LNCAP (cell line): ENCODE results near the gene KRTAP19-6.

Experiments
- TF ChIP-seq, protein P1 (sequence below): fragments of 450-650 bp; IDR thresholded peaks from 2 replicates; pipeline ENCODE4 v1.5.1; 2017; ENCODE audit warnings: mild to moderate bottlenecking

KRTAP19-6 gene, protein sequence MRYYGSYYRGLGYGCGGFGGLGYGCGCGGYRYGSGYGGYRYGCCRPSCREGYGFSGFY

DNA sequence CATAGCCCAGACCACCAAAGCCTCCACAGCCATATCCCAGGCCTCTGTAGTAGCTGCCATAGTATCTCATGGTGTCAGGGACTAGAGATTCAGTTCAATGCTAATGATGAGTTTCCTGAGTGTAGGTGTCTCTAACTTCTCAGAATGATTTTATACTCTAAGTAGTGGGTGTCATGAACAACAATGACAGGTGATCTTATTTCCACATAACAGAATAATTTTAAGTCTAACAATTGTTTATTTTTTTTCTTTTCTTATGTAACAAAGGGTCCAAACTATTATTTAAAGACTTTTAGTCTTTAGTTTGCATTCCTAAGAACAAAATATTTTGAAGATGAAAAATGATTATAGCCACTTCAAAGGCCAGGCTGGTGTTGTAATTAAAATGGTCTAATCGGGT, at the start of gene KRTAP19-6:
KRTAP19-6 (minus strand) TSS at position 101 of the 400 bp plus-strand sequence; CDS start at position 70, 31 bp downstream.
- TF ChIP-seq, protein P1, sequence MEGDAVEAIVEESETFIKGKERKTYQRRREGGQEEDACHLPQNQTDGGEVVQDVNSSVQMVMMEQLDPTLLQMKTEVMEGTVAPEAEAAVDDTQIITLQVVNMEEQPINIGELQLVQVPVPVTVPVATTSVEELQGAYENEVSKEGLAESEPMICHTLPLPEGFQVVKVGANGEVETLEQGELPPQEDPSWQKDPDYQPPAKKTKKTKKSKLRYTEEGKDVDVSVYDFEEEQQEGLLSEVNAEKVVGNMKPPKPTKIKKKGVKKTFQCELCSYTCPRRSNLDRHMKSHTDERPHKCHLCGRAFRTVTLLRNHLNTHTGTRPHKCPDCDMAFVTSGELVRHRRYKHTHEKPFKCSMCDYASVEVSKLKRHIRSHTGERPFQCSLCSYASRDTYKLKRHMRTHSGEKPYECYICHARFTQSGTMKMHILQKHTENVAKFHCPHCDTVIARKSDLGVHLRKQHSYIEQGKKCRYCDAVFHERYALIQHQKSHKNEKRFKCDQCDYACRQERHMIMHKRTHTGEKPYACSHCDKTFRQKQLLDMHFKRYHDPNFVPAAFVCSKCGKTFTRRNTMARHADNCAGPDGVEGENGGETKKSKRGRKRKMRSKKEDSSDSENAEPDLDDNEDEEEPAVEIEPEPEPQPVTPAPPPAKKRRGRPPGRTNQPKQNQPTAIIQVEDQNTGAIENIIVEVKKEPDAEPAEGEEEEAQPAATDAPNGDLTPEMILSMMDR: no peak

DNA sequence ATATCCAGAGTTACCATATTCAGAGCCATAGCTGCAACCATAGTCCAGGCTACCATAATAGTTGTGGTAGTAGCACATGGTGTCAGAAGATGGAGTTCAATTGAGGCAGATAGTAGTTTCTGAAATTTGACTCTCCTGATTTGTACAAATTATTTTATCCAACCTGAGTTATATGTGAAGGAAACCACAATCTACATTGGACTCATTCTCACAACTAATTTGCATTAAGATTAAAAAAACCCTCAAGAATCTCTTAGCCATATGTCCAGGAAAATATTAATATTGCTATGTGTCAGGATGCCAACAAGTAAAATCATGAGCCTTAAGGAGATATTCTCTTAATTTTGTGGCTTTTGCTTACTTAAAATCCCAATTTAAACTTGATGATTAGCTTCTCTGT, 48.6 kb upstream of the KRTAP19-6 start, which contains the start of gene KRTAP22-2:
KRTAP22-2 (minus strand) TSS at position 101 of the 400 bp plus-strand sequence.
- TF ChIP-seq, protein P1: no peak

DNA sequence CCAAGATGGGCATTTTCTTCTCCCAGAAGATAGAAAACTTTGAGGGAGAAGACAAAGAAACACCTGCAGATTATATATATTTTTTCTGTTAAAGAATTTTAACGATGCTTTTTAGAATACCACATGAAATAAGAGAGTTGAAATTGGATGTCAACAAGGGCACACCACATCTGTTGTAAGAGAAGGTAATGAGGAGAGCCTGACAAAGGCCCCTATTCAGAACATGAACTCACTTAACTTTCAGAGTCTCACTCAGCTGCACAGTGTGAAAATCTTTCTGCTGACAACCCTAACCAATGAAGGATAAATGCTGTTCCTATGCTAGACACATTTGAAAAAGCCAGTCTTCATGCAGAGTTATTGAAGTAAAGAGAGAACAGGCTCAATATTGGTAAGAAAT, 41.2 kb upstream of the KRTAP19-6 start:
- TF ChIP-seq, protein P1: no peak

DNA sequence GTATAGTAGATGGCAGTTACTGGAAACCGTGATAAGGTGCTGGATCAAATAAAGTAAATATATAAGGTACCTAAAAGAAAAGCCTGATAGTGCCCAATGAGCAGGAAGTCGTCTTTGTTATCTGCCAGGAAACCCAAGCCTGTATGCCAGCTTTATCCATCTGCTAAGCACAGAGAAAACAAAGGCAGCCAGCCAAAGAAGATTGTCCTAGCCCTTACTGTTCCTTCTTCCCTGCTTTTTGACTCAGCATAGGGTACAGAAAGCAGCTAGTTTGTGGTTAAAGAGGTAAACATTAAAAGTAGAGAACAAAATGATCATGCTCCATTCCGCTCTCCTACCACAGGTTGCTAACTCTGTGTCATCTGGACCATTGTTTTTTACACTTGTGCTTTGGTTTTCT, 38.5 kb upstream of the KRTAP19-6 start:
- TF ChIP-seq, protein P1: no peak

DNA sequence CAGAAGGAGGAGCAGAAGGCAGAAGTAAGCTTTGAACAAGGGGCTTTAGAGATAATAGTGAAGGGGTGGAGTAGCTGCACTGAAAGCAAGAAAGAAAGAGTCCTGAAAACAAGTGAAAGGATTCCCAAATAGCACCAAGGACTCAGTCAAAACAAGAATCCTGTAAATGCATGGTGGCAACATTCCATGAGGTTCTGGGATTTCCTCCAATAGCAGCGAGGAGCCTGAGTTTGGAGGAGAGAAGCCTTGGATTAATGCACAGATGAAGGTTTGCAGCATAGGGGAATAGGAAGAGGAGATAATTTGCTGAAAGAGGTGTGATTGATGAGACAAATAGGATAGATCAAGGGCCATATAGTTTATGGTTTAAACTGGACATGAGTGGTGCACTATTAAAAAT, 37.7 kb upstream of the KRTAP19-6 start:
- TF ChIP-seq, protein P1: no peak

DNA sequence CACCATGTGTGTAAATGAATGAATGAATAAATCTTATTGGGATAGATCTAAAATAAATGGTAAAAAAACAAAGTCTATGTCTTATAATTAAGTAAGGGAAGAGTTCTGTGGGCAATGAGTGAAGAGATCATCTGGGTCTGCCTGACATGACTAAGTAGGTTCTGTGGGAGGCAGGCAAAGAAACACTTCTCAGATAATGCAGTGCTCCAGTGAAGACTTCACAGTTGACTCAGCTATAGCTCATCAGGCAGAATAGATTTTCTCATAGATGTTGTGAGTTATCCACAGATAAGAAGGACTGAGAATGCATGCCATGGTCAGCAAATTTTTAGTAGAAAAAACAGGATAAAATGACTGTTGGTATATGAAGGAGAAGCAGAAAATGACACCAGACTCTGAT, 36.1 kb upstream of the KRTAP19-6 start:
- TF ChIP-seq, protein P1: no peak

DNA sequence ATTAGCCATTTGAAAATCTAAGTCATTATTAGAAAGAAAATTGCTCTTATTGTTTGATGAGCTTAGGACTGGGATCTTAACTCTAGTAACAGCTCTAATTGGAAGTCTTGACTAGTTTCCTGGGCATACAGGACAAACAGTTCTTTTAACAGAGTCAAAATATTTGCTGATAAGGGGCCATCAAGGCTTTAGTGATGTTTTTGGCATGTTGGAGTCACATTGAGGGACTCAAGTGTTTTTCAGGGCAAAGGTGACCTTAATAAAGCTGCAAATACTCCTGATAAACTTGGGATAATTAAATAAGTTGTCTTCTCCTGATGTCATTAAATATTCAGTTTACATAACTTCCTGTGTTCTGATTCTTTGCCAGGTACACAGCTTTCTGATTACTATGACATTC, 26.0 kb upstream of the KRTAP19-6 start:
- TF ChIP-seq, protein P1: no peak

DNA sequence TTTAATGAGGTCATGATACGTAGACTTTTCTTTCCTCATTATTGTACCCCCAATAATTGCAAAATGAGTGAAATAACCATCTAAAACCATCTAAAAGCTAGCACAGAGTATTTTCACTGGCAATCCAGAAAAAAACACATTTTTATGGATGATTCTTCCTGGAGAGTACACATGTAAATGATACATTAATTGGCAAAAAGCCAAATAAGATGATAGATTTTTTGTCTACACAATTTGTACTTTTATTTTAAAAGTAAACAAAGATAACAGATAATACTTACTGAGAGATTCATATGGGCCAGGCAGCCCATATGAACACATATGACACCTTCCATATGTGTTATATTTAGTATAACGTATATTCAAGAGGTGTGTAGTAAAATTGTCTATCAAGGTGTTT, 22.0 kb upstream of the KRTAP19-6 start:
- TF ChIP-seq, protein P1: no peak
